Hepatocyte (in vitro differentiated cells): ENCODE results near the gene PTPRU. TPM values are rescaled to one million over a fixed set of nuclear protein-coding genes. Genes with fewer than 3 reads are reported as not detected.

Source experiments
- DNase-seq: peaks from one replicate; pipeline ENCODE4 v3.0.0-alpha.2; 2016; ENCODE audit warnings: low spot score
- H2AFZ ChIP-seq: fragments of 200-600 bp; sonication (generic); 2 replicates; pipeline ENCODE4 v1.6.0; 2016; ENCODE audit warnings: antibody characterized with exemption, mild to moderate bottlenecking
- H3K27ac ChIP-seq: fragments of 200-600 bp; sonication (generic); 2 replicates; pipeline ENCODE4 v1.5.1; 2016; ENCODE audit warnings: mild to moderate bottlenecking
- H3K27me3 ChIP-seq: fragments of 200-600 bp; sonication (generic); 2 replicates; pipeline ENCODE4 v1.6.1; 2016
- H3K36me3 ChIP-seq: fragments of 200-600 bp; sonication (generic); replicated peaks from 2 replicates; pipeline ENCODE4 v1.5.1; 2016; ENCODE audit warnings: low read depth; ENCODE audit not compliant: insufficient read depth
- H3K4me1 ChIP-seq: fragments of 200-600 bp; sonication (generic); 2 replicates; pipeline ENCODE4 v1.5.1; 2016; ENCODE audit warnings: mild to moderate bottlenecking, moderate library complexity; ENCODE audit not compliant: insufficient read depth
- H3K4me2 ChIP-seq: fragments of 200-600 bp; sonication (generic); 2 replicates; pipeline ENCODE4 v1.6.0; 2016
- H3K4me3 ChIP-seq: fragments of 200-600 bp; sonication (generic); 2 replicates; pipeline ENCODE4 v1.5.1; 2016; ENCODE audit warnings: mild to moderate bottlenecking
- H3K79me2 ChIP-seq: fragments of 200-600 bp; sonication (generic); 2 replicates; pipeline ENCODE4 v1.6.0; 2017; ENCODE audit warnings: mild to moderate bottlenecking
- H3K9me2 ChIP-seq: fragments of 200-600 bp; sonication (generic); replicated peaks from 2 replicates; pipeline ENCODE4 v1.6.0; 2017; ENCODE audit warnings: mild to moderate bottlenecking; ENCODE audit not compliant: insufficient read depth
- H3K9me3 ChIP-seq: fragments of 200-600 bp; sonication (generic); 2 replicates; pipeline ENCODE4 v1.5.1; 2016; ENCODE audit warnings: low read depth, mild to moderate bottlenecking
- H4K20me1 ChIP-seq: fragments of 200-600 bp; sonication (generic); 2 replicates; pipeline ENCODE4 v1.6.0; 2016; ENCODE audit warnings: mild to moderate bottlenecking; ENCODE audit not compliant: insufficient read depth, poor library complexity, severe bottlenecking
- CTCF ChIP-seq: fragments of 200-600 bp; sonication (generic); IDR thresholded peaks from 2 replicates; pipeline ENCODE4 v1.5.1; 2016; ENCODE audit warnings: antibody characterized with exemption, mild to moderate bottlenecking; ENCODE audit not compliant: poor library complexity
- EZH2 ChIP-seq: fragments of 200-600 bp; sonication (generic); IDR thresholded peaks from 2 replicates; pipeline ENCODE4 v1.6.1; 2016; ENCODE audit warnings: antibody characterized with exemption, mild to moderate bottlenecking, borderline replicate concordance
- EZH2phosphoT487 ChIP-seq: fragments of 200-600 bp; sonication (generic); IDR thresholded peaks from one replicate; pipeline ENCODE4 v1.6.1; 2018; ENCODE audit warnings: antibody characterized with exemption, mild to moderate bottlenecking, low read depth, moderate library complexity; ENCODE audit not compliant: unreplicated experiment, severe bottlenecking
- WGBS: methylation state at CpG from one replicate; pipeline ENCODE4 v1.1.6; 2016; ENCODE audit warnings: low lambda C conversion rate; ENCODE audit errors: missing lambda C conversion rate; 5-methylcytosine and 5-hydroxymethylcytosine counted together
- polyA plus RNA-seq: library from polyadenylated mRNA; unstranded; fragments of >200 nt; fragmentation: Nextera tagmentation; extraction: Ambion mirVana; gene quantifications from 2 replicates; pipeline ENCODE4 v1.2.1, GENCODE V29; 2016
- total RNA-seq: library from RNA; depleted of rRNA; stranded (reverse); fragments of >200 nt; gene quantifications from 2 replicates; pipeline ENCODE4 v1.2.3, GENCODE V29; 2014

The PTPRU gene
- total and polyA plus RNA-seq, 2 experiments from 2014 or later = 34.3 to 38.7 TPM

- Histone ChIP-seq H3K4me3 (no peak overlapping the region), H3K79me2 (no peaks in the 10 kb centered on the region), H3K9me3 (no peaks in the 10 kb centered on the region), H4K20me1 (no peaks in the 10 kb centered on the region), H3K9me2 (no peaks in the 10 kb centered on the region), H3K36me3 (no peaks in the 10 kb centered on the region), H3K27me3 (peaks cover 13% of the 10 kb centered on the region), H3K27ac (no peak overlapping the region), H2AFZ (no peak overlapping the region), H3K4me1 (no peaks in the 10 kb centered on the region), H3K4me2 (no peak overlapping the region)
- no peak for DNase-seq
- 76% methylated on average over 8 of the region's 9 CpGs for WGBS
- TF ChIP-seq EZH2 (no peak), CTCF (no peak), EZH2phosphoT487 (no peak)
Measured at GRCh38 chr1:29344336-29344735, 108.0 kb downstream of the PTPRU start.

GRCh38 chr1:29346576-29346975 is 110.3 kb downstream of the PTPRU start:
- H3K9me2 ChIP-seq = no peaks in the 10 kb centered on the region
- 95% methylated on average over 2 of the region's 2 CpGs for WGBS
- H4K20me1 ChIP-seq = no peaks in the 10 kb centered on the region
- H3K9me3 ChIP-seq = no peaks in the 10 kb centered on the region
- H2AFZ ChIP-seq = no peak overlapping the region
- H3K27ac ChIP-seq = no peak overlapping the region
- H3K27me3 ChIP-seq = peaks cover 8% of the 10 kb centered on the region
- no peak overlapping the region for H3K4me3 ChIP-seq
- H3K4me1 ChIP-seq = no peaks in the 10 kb centered on the region
- no peaks in the 10 kb centered on the region for H3K79me2 ChIP-seq
- H3K36me3 ChIP-seq = no peaks in the 10 kb centered on the region
- no peak for DNase-seq
- no peak for TF ChIP-seq EZH2phosphoT487
- no peak for TF ChIP-seq EZH2
- no peak for TF ChIP-seq CTCF
- H3K4me2 ChIP-seq = no peak overlapping the region

- H3K27me3 ChIP-seq = peaks cover 5% of the 10 kb centered on the region
- H2AFZ ChIP-seq = no peak overlapping the region
- TF ChIP-seq EZH2 = no peak
- TF ChIP-seq CTCF = no peak
- TF ChIP-seq EZH2phosphoT487 = no peak
- H3K9me3 ChIP-seq = no peaks in the 10 kb centered on the region
- no peak overlapping the region for H3K4me2 ChIP-seq
- no peak overlapping the region for H3K4me3 ChIP-seq
- no peak overlapping the region for H3K27ac ChIP-seq
- H3K36me3 ChIP-seq = no peaks in the 10 kb centered on the region
- no peaks in the 10 kb centered on the region for H3K4me1 ChIP-seq
- 90% methylated on average over 23 of the region's 23 CpGs for WGBS
- no peaks in the 10 kb centered on the region for H3K9me2 ChIP-seq
- no peaks in the 10 kb centered on the region for H4K20me1 ChIP-seq
- H3K79me2 ChIP-seq = no peaks in the 10 kb centered on the region
- no peak for DNase-seq
Measured at GRCh38 chr1:29349871-29350491, 113.7 kb downstream of the PTPRU start.
